HK-2 (cell line): Measurements from ENCODE around the gene PNMA8C.
"Not testable (repeated sequence)": the region's sequence is repeated elsewhere in the genome, so short reads cannot be mapped to it uniquely, and the experiment has no call there.

Experiments used
- DNase-seq: peaks from one replicate; pipeline ENCODE4 v3.0.0-alpha.2; 2018; ENCODE audit not compliant: unreplicated experiment

The PNMA8C gene

DNA sequence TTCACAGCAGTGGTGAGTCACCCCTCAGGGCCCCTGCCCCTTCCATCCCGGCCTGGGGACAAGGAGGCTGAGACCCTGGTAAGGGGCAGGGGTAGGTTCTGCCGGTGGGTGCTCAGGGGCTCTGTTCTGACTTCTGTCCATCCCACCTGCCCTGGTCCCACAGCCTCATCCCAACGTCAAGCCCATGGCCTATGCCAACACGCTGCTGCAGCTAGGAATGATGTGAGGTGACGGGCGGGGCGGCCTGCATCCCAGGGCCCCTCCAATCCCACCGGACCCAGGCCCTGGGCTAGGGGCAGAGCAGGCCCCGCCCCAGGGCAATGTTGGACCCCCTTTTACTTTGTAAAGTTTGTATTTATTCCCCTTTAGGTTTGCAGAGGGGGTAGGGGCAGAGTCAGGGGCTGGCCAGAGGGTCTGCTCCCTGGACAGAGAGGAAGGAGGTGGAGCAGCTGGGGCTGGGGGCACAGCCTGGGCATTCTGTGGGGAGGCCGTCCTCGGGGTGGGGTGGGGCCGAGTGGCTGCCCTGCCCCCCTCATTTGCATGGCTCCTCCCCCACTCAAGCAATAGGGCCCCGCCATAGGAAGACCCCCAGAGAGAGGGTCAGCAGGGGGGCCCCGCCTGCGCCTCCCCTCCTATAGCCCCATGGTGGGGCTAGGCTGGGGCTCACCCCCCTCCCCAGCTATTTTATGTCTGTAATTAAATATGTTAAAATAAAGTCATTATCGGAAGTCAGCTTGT, 38.4 kb downstream of the PNMA8C start:
- no peak for DNase-seq

GRCh38 chr19:46388311-46389095, 40.2 kb downstream of the PNMA8C start:
- no peak for DNase-seq

DNA sequence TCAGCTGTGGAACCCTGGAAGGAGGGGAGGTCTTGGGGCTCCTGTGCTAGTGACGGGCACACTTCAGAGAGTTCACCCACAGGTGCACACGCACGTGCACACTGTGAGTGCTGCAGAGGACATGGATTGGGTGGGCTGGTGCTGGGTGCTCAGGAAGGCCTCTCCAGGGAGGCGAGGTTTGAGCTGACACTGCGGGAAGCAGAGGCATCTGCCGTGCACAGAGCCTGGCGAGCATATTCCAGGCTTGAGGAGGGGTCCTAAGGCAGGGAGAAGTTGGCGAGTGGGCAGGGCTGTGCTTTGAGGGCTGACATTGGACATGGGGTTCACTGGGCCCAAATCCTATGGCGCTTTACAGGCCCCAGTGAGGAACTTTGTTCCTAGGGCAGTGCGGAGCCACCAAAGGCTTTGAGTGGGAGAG, 41.0 kb downstream of the PNMA8C start:
- no peak for DNase-seq

DNA sequence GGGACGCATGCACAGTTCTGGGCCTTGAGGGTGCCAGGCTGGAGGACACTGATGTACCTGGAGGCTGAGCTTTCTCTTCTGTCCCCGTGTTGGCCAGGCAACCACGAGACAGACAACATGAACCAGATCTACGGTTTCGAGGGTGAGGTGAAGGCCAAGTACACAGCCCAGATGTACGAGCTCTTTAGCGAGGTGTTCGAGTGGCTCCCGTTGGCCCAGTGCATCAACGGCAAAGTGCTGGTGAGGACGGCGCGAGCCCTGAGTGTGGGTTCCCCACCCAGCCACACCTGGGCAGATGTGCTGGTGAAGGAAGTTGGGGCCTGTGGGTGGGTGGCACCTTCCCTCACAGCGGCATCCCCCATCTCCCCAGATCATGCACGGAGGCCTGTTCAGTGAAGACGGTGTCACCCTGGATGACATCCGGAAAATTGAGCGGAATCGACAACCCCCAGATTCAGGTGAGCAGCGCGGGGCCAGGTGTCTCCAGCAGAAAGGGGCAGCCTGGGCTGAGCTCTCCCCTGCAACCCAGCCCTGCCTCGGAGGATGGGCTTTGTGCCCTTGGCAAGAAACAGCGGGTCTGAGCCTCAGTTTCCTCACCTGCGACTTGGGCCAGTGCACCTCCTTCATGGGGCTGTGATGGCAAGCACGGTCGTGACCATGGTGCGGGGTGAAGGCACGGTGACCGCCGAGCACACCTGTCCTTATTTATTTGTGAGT, 41.6 kb downstream of the PNMA8C start:
- no peak for DNase-seq

DNA sequence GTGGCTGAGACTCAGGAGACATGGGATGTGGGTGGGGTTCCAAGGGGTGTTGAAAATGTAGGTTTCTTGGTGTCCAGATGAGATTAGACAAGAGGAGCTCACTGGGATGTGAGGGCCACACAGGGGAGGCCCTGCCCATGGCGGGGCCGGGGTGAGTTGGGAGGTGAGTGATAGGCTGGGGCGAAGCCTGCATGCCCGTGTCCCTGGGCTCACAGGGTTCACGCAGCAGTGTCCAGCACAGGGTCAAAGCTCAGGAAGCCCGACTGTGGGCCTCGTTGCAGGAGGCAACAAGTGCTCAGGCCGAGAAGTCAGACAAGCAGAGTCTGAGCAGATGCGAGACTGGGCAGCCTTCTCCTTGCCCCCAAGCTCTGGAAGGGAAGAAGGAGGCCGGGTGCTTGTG, 42.6 kb downstream of the PNMA8C start:
- no peak for DNase-seq

- no peak for DNase-seq
Measured at GRCh38 chr19:46385636-46386035, 43.1 kb downstream of the PNMA8C start.

DNA sequence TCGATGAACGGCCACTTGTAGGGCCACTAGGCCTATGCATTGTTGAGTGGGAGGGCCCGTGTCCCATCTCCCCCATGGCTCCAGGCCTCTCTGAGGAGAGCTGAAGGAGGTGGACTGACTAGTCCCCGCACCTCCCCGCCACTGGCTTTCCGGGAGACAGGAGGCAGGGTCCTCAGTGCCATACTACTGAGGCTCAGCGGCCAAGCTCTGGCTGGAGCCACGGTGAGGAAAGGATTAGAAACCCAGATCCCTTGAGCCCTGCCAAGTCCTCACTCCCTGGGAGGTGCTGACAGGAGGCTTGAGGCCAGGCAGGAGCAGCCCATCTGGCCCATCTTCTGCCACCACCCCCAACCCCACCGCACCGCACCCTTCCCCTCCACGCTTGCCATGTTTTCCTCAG, 44.3 kb downstream of the PNMA8C start:
- DNase-seq = no peak

DNA sequence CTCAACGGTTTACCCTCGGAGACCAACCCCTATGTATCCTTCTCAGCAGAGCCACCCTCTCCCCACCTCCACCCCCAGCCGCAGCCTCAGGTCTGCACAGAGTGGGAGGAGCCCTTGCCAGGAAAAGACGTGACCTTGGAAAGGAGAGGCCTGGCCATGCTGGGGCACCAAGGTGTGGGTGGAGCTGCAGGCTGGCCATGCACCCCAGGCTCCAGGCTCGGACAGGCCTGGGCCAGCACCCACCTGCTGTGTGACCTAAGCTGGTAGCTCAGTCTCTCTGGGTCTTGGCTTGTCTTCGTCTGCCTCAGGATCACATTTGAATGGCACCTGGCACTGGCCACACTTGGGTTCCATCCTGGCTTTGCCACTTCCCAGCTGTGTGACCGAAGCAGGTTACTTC, 44.9 kb downstream of the PNMA8C start:
- DNase-seq = no peak

GRCh38 chr19:46383171-46383815, 45.4 kb downstream of the PNMA8C start:
- DNase-seq = no peak

- DNase-seq = no peak
Measured at GRCh38 chr19:46381756-46382345, 46.9 kb downstream of the PNMA8C start.

GRCh38 chr19:46381346-46381745, 47.4 kb downstream of the PNMA8C start:
- DNase-seq = no peak

- DNase-seq = no peak
Measured at GRCh38 chr19:46380690-46381089, 48.0 kb downstream of the PNMA8C start.

DNA sequence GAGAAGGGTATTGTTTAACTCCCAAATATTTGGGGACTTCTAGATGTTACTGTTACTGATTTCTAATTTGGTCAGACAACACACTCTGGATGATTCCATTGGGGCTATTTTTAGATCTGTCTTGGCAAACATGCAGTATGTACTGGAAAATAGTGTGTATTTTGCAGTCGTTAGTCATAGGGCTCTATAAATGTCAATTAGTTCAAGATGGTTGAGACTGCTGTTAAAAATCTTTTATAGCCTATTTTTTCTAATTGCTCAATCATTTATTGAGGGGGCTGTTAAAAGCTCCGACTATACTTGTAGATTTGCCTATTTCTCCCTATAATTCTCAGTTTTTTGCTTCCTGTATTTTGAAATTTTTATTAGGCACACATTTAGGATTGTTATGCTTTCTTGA, 50.5 kb downstream of the PNMA8C start:
- DNase-seq = no peak

DNA sequence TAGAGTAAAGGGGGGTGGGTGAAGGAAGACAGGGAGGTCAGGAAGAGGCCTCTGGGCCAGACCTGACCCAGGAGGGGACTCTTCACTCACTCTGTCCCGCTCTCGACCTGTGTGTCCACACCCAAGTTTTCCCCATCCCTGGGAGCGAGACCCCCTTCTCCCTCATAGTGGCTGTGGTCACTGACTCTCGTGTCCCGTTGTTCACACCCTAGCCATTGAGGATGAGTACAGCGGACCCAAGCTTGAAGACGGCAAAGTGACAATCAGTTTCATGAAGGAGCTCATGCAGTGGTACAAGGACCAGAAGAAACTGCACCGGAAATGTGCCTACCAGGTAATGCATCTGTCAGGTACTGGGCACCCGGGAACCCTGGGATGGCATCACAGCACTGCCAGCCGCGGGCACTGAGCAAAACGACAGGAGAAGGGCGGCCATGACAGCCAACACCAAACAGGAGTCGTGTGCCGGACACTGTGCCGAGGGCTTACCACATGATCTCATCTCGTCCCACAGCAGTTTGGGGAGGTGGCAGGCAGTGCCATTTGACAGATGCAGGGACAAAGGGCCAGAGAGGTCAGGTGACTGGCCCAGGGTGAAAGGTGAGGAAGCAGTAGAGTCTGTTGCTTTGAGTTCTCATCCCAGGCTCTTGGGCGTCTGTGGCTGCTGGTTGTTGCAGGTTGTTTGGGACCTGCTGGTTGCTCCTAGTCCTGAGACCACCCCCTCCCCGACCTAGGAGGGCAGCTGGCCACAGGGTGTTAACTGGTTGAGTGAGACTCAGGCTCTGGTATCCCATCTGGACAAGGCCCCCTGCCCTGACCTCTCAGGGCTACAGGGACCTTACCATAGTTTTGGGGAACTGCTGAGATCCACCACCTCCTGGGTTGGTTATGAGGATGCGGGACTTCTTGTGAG, 52.2 kb downstream of the PNMA8C start:
- DNase-seq = no peak

DNA sequence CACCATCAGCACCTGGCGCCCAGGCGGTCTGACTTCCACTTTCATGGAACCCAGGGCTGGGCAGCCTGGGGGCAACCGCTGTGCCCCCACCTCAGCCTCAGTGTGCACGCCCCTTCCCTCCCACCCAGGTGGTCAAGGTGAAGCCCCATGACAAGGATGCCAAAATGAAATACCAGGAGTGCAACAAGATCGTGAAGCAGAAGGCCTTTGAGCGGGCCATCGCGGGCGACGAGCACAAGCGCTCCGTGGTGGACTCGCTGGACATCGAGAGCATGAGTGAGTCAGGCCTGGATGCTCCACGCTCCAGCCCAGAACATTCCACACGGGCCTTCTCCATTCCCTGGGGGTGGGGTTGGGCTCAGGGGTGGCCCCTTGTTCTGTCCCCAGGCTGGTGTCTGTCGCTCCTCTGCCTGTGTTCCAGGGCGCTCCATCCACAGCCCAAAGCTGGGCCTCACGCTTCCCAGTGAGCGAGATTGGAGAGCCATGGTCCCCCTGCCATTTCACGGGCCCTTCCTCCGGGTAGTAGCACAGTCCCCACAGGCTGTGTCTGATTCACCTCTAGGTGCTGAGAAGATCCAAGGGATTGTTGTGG, 53.2 kb downstream of the PNMA8C start:
- not testable (repeated sequence) for DNase-seq
